CD4-positive, alpha-beta T cell treated with Interleukin-2 at 100 ng/mL for 4 hours (primary cell): ENCODE measurements around the gene TSC22D1.
"Not testable (repeated sequence)": the region's sequence is repeated elsewhere in the genome, so short reads cannot be mapped to it uniquely, and the experiment has no call there.

ENCODE experiments used
- DNase-seq: peaks from one replicate; pipeline ENCODE4 v3.0.0-alpha.2; 2020; ENCODE audit warnings: low spot score

TSC22D1 gene

GRCh38 chr13:44573071-44573470 lies 3.1 kb downstream of the TSC22D1 start:
- DNase-seq, result no peak

- no peak for DNase-seq
These were observed 9.5 kb downstream of the TSC22D1 start for GRCh38 chr13:44566601-44567000.

- no peak for DNase-seq
These were observed 10.2 kb downstream of the TSC22D1 start for GRCh38 chr13:44565881-44566280.

- no peak for DNase-seq
These were observed 11.2 kb downstream of the TSC22D1 start for GRCh38 chr13:44564936-44565335.

DNA sequence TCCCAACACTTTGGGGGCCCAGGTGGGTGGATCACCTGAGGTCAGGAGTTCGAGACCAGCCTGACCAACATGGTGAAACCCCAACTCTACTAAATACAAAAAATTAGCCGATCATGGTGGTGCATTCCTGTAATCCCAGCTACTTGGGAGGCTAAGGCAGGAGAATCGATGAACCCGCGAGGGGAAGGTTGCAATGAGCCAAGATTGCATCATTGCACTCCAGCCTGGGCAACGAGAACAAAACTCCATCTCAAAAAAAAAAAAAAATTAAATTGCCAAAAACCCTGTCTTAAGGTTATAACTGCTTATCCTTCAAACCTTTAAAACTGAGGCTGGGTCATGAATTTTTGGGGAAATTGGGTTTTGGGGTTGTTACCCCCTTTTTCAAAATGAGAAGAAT lies 13.3 kb downstream of the TSC22D1 start:
- DNase-seq, result not testable (repeated sequence)

- no peak for DNase-seq
These were observed 14.8 kb downstream of the TSC22D1 start for GRCh38 chr13:44561351-44561750.

GRCh38 chr13:44557986-44558385 lies 18.1 kb downstream of the TSC22D1 start:
- no peak for DNase-seq

- no peak for DNase-seq
These were observed 20.9 kb downstream of the TSC22D1 start for GRCh38 chr13:44555207-44555606.

- DNase-seq, result no peak
These were observed 26.7 kb downstream of the TSC22D1 start for GRCh38 chr13:44549476-44549875.

DNA sequence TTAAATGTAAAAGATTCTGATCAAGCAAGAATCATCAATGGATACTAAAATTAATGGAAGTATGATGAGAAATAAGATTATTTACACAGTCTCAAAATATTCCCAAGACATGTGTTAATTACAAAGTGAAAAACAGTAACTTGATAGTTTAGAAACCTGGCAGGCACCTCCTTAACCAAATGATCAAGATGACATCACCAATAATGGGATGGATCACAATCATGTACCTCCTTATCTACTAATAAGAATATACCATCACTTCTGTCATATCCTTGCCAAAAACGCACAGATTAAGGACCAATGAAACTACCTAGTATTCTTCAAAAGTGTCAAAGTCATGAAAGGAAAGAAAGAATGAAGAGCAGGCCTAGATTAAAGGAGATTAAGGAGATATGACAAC lies 30.0 kb downstream of the TSC22D1 start:
- no peak for DNase-seq

- no peak for DNase-seq
These were observed 32.8 kb downstream of the TSC22D1 start for GRCh38 chr13:44543369-44543768.

- DNase-seq, result no peak
These were observed 33.8 kb downstream of the TSC22D1 start for GRCh38 chr13:44542361-44542760.

GRCh38 chr13:44541601-44542000 lies 34.5 kb downstream of the TSC22D1 start:
- no peak for DNase-seq

GRCh38 chr13:44540761-44541434 lies 35.2 kb downstream of the TSC22D1 start:
- no peak for DNase-seq

DNA sequence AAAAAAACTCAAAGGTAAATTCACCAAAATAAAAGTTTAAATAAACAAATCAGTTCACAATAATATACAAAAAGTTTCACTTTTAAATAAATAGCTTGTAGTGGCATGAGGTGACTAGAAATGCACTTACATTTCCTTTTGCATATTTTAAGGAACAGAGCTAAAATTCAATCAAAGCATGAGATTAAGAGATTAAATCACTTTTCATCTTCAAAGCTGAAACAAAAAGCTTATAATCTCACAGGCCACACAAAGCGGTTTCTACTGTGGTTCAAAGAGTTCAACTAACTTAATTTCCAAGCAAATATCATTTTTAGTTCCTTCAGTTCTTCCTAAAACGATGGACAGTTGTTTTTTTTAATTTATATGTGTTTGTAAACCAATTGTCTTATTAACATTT lies 38.9 kb downstream of the TSC22D1 start:
- no peak for DNase-seq

DNA sequence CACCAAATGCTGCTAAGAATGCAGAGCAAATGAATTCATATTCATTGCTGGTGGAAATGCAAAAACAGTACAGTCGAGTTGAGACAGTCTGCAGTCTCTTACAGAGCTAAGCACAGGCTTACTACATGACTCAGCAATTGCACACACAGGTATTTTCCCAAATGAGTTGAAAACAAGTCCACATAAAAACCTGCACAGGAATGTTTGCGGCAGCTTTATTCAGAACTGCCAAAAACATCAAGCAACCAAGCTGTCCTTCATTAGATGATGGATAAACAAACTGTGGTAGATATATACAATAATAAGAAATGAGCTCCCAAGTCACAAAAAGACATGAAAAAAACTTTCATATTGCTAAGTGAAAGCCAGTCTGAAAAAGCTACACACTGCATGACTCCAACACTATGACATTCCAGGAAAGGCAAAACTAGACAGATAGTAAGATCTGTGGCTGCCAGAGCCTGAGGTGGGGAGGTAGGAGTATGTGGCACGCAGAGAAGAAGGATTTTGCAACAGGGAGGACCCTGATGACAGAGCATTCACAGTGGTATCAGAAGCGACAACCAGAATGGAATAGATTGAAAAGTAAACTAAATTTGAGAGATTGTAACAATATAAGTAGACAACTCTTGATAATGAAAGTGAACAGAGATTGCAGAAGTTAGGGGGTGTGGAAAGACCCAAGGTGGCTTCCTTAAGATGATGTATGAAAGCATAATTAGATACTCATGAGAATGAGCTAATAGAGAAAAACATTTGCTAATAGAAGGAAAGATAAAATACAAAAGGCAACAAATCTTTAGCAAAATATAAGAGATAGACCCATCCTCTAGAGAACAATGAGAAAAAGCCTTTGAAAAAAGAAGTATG lies 52.7 kb downstream of the TSC22D1 start:
- no peak for DNase-seq

DNA sequence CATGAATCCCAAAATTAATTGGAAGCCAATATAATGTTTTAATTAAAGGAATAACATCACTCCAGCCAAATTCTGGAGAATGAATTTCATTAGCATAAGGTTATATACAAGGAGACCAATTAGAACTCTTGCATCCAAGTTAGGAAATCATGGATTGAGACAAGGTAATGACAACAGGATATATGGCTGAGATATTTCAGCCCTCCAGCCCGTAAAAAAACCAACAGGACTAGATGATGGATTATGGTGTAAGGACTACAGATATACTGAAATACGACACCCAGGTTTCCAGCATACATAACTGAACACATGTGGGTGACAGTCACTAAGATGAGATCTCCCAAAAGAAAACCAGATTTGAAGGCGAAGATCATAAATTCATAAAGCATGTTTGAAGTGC lies 56.5 kb downstream of the TSC22D1 start:
- DNase-seq, result no peak

GRCh38 chr13:44516771-44517170 lies 59.4 kb downstream of the TSC22D1 start:
- DNase-seq, result no peak

GRCh38 chr13:44514278-44514677 lies 61.9 kb downstream of the TSC22D1 start:
- no peak for DNase-seq

DNA sequence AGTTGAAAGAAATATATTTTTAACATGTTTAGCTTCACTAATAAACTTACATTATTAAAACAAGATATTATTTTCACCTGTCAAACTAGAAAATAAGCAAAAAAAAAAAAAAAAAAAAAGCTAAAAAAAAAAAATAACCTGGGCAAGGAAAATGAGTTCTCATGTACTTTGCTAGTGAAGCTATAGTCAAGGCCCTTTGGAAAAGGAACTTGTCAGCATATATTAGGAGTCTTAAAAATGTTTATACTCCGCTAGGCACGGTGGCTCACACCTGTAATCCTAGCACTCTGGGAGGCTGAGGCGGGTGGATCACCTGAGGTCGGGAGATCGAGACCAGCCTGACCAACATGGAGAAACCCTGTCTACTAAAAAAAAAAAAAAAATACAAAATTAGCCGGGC lies 66.3 kb downstream of the TSC22D1 start:
- DNase-seq, result not testable (repeated sequence)

DNA sequence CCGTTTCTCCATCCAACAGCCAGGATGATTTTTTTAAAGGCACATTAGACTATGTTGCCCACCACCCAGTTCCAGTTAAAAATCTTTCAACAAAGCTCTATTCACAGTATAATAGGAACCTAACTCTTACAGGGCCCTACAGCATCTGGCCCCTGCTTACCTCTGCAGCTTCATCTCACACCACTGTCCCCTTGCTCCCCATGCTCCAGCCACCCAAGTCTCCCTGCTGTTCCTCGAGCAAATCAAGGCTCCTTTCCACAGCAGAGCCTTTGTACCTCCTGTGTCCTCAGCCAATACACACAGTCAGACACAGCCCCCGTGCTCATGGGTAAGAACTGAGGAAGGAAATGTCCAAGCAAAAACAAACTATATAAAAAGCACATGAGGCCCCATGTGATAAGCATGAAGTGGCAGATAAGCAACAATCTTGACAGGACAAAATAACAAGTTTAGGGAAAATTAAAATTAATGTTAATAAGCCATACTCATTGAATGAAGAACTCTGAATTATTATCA lies 67.5 kb downstream of the TSC22D1 start:
- DNase-seq, result no peak

DNA sequence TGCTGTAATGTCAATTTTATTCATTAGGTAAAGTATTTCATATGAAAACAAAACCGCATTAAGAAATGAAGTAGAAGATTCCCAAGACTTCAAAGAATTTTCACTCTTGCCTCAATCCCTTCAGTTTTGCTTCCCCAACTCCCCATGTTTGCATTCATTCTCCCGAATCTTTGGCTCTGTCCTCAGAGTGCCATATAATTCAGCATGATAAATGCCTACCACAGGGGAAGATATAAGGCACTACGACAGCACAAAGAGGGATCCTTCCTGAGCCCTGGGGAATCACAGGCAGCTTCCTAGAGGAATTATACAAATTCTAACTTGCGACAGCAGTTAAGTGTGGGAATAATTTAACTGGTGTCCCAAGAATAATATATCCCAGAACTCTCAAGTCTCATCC lies 68.5 kb downstream of the TSC22D1 start:
- DNase-seq, result no peak

DNA sequence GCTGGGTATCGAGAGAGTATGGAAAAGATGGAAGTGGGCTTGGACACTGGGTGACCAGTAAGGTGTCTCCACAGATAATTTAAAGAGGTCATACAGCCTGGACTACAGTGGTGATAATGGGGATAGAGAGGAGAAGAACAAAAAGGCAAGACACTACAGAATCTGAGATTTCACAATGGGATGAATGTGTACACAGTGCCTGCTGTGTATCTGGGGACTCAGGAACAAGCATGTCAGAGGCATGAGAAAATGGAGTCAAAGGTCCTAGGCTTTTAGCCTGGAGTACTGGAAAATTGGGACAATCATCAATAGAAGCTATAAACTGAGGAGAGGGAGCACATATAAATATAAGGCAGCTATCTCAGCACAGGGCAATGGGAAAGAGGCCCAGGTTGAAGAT lies 69.4 kb downstream of the TSC22D1 start:
- DNase-seq, result no peak
